Activated naive CD8-positive, alpha-beta T cell treated with anti-CD3 and anti-CD28 coated beads for 36 hours (primary cell): ENCODE results near the gene TNFRSF8. TPM values are rescaled to one million over a fixed set of nuclear protein-coding genes. Genes with fewer than 3 reads are reported as not detected.

Source experiments
- DNase-seq: peaks from one replicate; pipeline ENCODE4 v3.0.0; 2021
- H3K27ac Mint-ChIP-seq: one replicate; pipeline ENCODE4 v1.8.0; 2022; ENCODE audit warnings: mild to moderate bottlenecking, moderate library complexity, mixed read lengths
- H3K27me3 Mint-ChIP-seq: one replicate; pipeline ENCODE4 v1.8.0; 2022; ENCODE audit warnings: mild to moderate bottlenecking, mixed read lengths
- H3K36me3 Mint-ChIP-seq: one replicate; pipeline ENCODE4 v1.8.0; 2021; ENCODE audit warnings: mild to moderate bottlenecking, mixed read lengths
- H3K4me1 Mint-ChIP-seq: one replicate; pipeline ENCODE4 v1.8.0; 2021; ENCODE audit warnings: mixed read lengths
- H3K4me3 Mint-ChIP-seq: one replicate; pipeline ENCODE4 v1.8.0; 2022; ENCODE audit warnings: mild to moderate bottlenecking, moderate library complexity, mixed read lengths
- H3K9me3 Mint-ChIP-seq: one replicate; pipeline ENCODE4 v1.8.0; 2022; ENCODE audit warnings: mixed read lengths
- total RNA-seq, 2 experiments: library from RNA; stranded (reverse); gene quantifications; one replicate each; pipeline ENCODE4 v1.2.3, GENCODE V29; 2021

TNFRSF8 gene
- total RNA-seq, 2 experiments from 2014 or later: 1.9 to 2.6 TPM

GRCh38 chr1:12142141-12142823 is 79.2 kb downstream of the TNFRSF8 start:
- Mint-ChIP-seq H3K4me1 (peaks cover 36% of the 10 kb centered on the region), H3K9me3 (no peaks in the 10 kb centered on the region), H3K27me3 (no peaks in the 10 kb centered on the region), H3K36me3 (no peaks in the 10 kb centered on the region), H3K27ac (no peak overlapping the region), H3K4me3 (no peak overlapping the region)
- DNase-seq: no peak

DNA sequence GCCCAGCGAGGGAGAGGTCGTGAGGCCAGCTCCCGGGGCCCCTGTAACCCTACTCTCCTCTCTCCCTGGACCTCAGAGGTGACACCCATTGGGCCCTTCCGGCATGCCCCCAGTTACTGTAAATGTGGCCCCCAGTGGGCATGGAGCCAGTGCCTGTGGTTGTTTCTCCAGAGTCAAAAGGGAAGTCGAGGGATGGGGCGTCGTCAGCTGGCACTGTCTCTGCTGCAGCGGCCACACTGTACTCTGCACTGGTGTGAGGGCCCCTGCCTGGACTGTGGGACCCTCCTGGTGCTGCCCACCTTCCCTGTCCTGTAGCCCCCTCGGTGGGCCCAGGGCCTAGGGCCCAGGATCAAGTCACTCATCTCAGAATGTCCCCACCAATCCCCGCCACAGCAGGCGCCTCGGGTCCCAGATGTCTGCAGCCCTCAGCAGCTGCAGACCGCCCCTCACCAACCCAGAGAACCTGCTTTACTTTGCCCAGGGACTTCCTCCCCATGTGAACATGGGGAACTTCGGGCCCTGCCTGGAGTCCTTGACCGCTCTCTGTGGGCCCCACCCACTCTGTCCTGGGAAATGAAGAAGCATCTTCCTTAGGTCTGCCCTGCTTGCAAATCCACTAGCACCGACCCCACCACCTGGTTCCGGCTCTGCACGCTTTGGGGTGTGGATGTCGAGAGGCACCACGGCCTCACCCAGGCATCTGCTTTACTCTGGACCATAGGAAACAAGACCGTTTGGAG is 80.0 kb downstream of the TNFRSF8 start:
- DNase-seq: no peak
- Mint-ChIP-seq H3K9me3 (no peaks in the 10 kb centered on the region), H3K36me3 (no peaks in the 10 kb centered on the region), H3K27me3 (no peaks in the 10 kb centered on the region), H3K4me3 (no peak overlapping the region), H3K4me1 (peaks cover 40% of the 10 kb centered on the region), H3K27ac (peak overlapping the region; percentile 77)

- no peak overlapping the region for H3K4me3 Mint-ChIP-seq
- H3K27ac Mint-ChIP-seq: peak overlapping the region; percentile 77
- peaks cover 47% of the 10 kb centered on the region for H3K4me1 Mint-ChIP-seq
- no peaks in the 10 kb centered on the region for H3K9me3 Mint-ChIP-seq
- DNase-seq: no peak
- H3K27me3 Mint-ChIP-seq: no peaks in the 10 kb centered on the region
- no peaks in the 10 kb centered on the region for H3K36me3 Mint-ChIP-seq
Measured at GRCh38 chr1:12143631-12144155, 80.6 kb downstream of the TNFRSF8 start.

GRCh38 chr1:12144236-12144635 is 81.1 kb downstream of the TNFRSF8 start:
- H3K27ac Mint-ChIP-seq: peak overlapping the region; percentile 77
- H3K4me1 Mint-ChIP-seq: peaks cover 51% of the 10 kb centered on the region
- H3K9me3 Mint-ChIP-seq: peaks cover 3% of the 10 kb centered on the region
- no peak overlapping the region for H3K4me3 Mint-ChIP-seq
- H3K36me3 Mint-ChIP-seq: peaks cover 3% of the 10 kb centered on the region
- no peak for DNase-seq
- H3K27me3 Mint-ChIP-seq: no peaks in the 10 kb centered on the region

DNA sequence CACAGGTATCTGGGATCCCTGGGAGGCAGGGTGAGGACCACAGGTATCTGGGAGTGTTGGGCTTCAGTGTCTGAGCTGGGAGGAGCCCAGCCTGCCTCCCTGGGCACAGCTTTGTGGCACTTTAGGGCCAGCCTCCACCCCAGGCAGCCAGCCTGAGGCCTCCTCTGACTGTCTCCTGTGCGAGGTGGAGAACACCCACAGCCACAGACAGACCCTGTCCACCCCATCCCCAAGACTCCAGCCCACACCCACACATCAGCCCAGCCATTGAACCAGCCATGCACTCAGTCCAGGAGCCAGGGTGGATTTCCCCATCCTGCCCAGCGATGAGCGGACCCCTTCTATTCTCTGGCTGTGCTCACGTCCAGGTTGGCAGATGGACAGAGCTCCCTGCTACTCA is 81.9 kb downstream of the TNFRSF8 start:
- peaks cover 10% of the 10 kb centered on the region for H3K9me3 Mint-ChIP-seq
- H3K27ac Mint-ChIP-seq: no peak overlapping the region
- H3K27me3 Mint-ChIP-seq: no peaks in the 10 kb centered on the region
- no peak for DNase-seq
- peaks cover 56% of the 10 kb centered on the region for H3K4me1 Mint-ChIP-seq
- H3K4me3 Mint-ChIP-seq: no peak overlapping the region
- H3K36me3 Mint-ChIP-seq: peaks cover 10% of the 10 kb centered on the region

GRCh38 chr1:12145616-12146342 is 82.7 kb downstream of the TNFRSF8 start:
- H3K27me3 Mint-ChIP-seq: no peaks in the 10 kb centered on the region
- peaks cover 12% of the 10 kb centered on the region for H3K36me3 Mint-ChIP-seq
- peaks cover 64% of the 10 kb centered on the region for H3K4me1 Mint-ChIP-seq
- H3K4me3 Mint-ChIP-seq: no peak overlapping the region
- DNase-seq: no peak
- peaks cover 11% of the 10 kb centered on the region for H3K9me3 Mint-ChIP-seq
- no peak overlapping the region for H3K27ac Mint-ChIP-seq

DNA sequence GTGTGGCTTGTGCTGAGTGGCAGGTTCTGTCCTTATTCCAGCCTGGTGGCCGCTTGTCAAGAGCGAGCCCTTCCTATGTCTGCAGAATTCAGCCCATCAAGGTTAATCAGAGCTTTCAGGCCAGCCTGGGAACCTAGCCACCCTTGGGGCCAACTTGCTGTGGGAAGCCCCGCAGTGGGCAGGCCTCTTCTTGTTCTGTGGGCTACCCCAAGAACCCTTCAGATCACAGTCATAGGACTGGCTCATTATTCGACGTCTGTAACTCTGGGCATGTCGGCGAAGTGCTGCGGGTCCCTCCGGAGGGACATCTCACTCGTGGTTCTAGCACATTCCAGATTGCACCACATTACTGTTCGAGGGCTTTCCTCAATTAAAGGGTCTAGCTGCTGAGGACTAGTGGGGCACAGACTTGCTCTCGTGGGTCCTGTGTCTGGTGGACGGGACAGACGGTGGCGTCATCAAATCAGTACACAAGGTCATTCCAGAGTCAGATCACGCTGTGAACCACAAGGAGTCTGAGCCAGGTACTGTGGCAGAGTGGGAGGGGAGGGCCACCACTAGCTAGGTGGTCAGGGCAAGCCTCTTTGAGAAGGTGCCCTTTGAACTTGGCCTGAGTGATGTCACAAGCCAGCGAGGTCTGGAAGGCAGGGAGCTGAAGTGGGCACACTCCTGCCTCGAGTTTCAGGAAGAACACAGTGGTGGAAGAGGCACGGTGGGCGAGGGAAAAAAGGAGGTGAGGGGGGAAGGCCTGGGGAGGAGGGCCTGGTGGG is 83.4 kb downstream of the TNFRSF8 start:
- DNase-seq: no peak
- Mint-ChIP-seq H3K9me3 (peaks cover 16% of the 10 kb centered on the region), H3K4me1 (peaks cover 71% of the 10 kb centered on the region), H3K36me3 (peaks cover 17% of the 10 kb centered on the region), H3K27ac (peak overlapping the region; percentile 2), H3K4me3 (no peak overlapping the region), H3K27me3 (no peaks in the 10 kb centered on the region)

- Mint-ChIP-seq H3K4me3 (no peak overlapping the region), H3K4me1 (peaks cover 79% of the 10 kb centered on the region), H3K36me3 (peaks cover 23% of the 10 kb centered on the region), H3K9me3 (peaks cover 20% of the 10 kb centered on the region), H3K27ac (peak overlapping the region; percentile 62), H3K27me3 (no peaks in the 10 kb centered on the region)
- DNase-seq: no peak
Measured at GRCh38 chr1:12147201-12147701, 84.1 kb downstream of the TNFRSF8 start.

- Mint-ChIP-seq H3K27ac (peak overlapping the region; percentile 23), H3K27me3 (no peaks in the 10 kb centered on the region), H3K4me1 (peaks cover 84% of the 10 kb centered on the region), H3K9me3 (peaks cover 20% of the 10 kb centered on the region), H3K4me3 (no peak overlapping the region), H3K36me3 (peaks cover 23% of the 10 kb centered on the region)
- DNase-seq: no peak
Measured at GRCh38 chr1:12148160-12148957, 85.3 kb downstream of the TNFRSF8 start.

DNA sequence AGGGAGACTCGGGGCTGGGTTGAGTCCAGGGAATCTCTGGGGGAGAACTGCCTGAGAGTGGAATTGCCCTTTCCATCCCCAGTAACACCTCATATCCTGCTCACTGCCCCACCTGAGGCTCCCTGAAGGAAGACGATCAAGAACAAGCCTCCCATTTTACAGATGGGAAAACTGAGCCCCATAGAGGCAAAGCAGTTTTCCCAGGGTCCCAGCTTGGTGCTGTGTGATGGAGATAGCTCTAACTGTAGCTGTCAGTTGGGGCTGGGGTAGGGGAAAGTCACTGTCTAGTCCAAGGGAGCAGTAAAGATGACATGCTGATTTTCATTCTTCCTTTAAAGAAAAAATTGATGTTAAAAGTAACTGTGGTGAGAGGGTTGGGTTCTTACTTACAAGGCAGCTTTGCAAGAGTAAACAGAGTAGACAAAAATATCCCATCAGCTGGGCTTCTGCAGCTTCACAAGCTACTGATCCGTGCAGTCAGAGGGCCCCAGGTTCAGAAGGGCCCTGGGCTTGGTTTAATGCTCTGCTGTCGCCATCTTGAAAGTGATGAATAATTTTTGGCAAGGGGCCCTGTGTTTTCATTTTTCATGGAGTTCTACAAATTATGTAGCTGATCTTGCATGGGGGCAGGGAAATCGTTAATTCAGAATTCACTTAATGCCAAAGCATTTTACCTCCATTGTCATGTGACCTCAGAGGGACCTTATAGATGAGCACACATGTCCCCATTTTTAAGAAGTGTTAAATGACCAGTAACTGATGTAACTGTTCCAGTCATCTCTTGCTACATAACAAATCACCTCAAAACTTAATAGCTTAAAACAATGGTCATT is 86.1 kb downstream of the TNFRSF8 start:
- H3K4me3 Mint-ChIP-seq: no peak overlapping the region
- peak overlapping the region; percentile 54 for H3K27ac Mint-ChIP-seq

GRCh38 chr1:12149791-12150175 is 86.7 kb downstream of the TNFRSF8 start:
- peak overlapping the region; percentile 89 for H3K27ac Mint-ChIP-seq
- peaks cover 23% of the 10 kb centered on the region for H3K36me3 Mint-ChIP-seq
- no peak overlapping the region for H3K4me3 Mint-ChIP-seq
- H3K27me3 Mint-ChIP-seq: no peaks in the 10 kb centered on the region
- H3K4me1 Mint-ChIP-seq: peaks cover 80% of the 10 kb centered on the region
- H3K9me3 Mint-ChIP-seq: peaks cover 20% of the 10 kb centered on the region
- no peak for DNase-seq

More for the DNA sequence above, 86.1 kb downstream of the TNFRSF8 start:
- Mint-ChIP-seq H3K36me3 (peaks cover 23% of the 10 kb centered on the region), H3K9me3 (peaks cover 20% of the 10 kb centered on the region), H3K4me1 (peaks cover 80% of the 10 kb centered on the region), H3K27me3 (no peaks in the 10 kb centered on the region)
- no peak for DNase-seq

- H3K36me3 Mint-ChIP-seq: peaks cover 23% of the 10 kb centered on the region
- peaks cover 20% of the 10 kb centered on the region for H3K9me3 Mint-ChIP-seq
- peaks cover 80% of the 10 kb centered on the region for H3K4me1 Mint-ChIP-seq
- no peak for DNase-seq
- H3K4me3 Mint-ChIP-seq: peak overlapping the region; percentile 57
- H3K27me3 Mint-ChIP-seq: no peaks in the 10 kb centered on the region
- H3K27ac Mint-ChIP-seq: peak overlapping the region; percentile 89
Measured at GRCh38 chr1:12150456-12151200, 87.5 kb downstream of the TNFRSF8 start.
